SK-N-SH (cell line): ENCODE measurements around the gene ATAD1.

Experiments
- CTCF ChIP-seq: fragments of 200-600 bp; sonication (generic); IDR thresholded peaks from 2 replicates; pipeline ENCODE4 v1.6.1; 2017; ENCODE audit warnings: antibody characterized with exemption, mild to moderate bottlenecking, moderate library complexity
- MEF2A ChIP-seq: IDR thresholded peaks from 2 replicates; pipeline ENCODE4 v1.4.0; 2012; ENCODE audit warnings: low read depth, borderline replicate concordance
- RAD21 ChIP-seq: IDR thresholded peaks from 2 replicates; pipeline ENCODE4 v1.6.1; 2012; ENCODE audit warnings: mild to moderate bottlenecking, low read length
- YY1 ChIP-seq: IDR thresholded peaks from 2 replicates; pipeline ENCODE4 v1.4.0; 2012; ENCODE audit warnings: low read depth, mild to moderate bottlenecking

GRCh38 chr10:87781545-87781944 lies 36.5 kb downstream of the ATAD1 start:
- TF ChIP-seq CTCF (no peak), YY1 (no peak), RAD21 (no peak), MEF2A (no peak)
